Neutrophil (primary cell): ENCODE data around the gene INCA1.

ENCODE experiments used
- H3K27ac ChIP-seq: fragments of 200-600 bp; sonication (generic); 2 replicates; pipeline ENCODE4 v1.5.1; 2016; ENCODE audit warnings: mild to moderate bottlenecking, moderate library complexity
- H3K27me3 ChIP-seq: fragments of 200-600 bp; sonication (generic); 2 replicates; pipeline ENCODE4 v1.6.0; 2016; ENCODE audit warnings: mild to moderate bottlenecking
- H3K36me3 ChIP-seq: fragments of 200-600 bp; sonication (generic); 2 replicates; pipeline ENCODE4 v1.5.1; 2017
- H3K4me1 ChIP-seq, 2 experiments: fragments of 200-600 bp in 1 of 2; sonication (generic) in 1 of 2; 1 replicate in 1 of 2; 2 replicates in 1 of 2; pipeline versions ENCODE4 v1.5.1 to v1.6.1; 2013 to 2016; ENCODE audit warnings: low read depth in 1 of 2, low read length in 1 of 2, mild to moderate bottlenecking in 1 of 2, moderate library complexity in 1 of 2; ENCODE audit not compliant: control insufficient read depth in 1 of 2, insufficient read depth in 1 of 2
- H3K4me3 ChIP-seq, 2 experiments: fragments of 200-600 bp in 1 of 2; sonication (generic) in 1 of 2; 1 replicate in 1 of 2; 2 replicates in 1 of 2; pipeline ENCODE4 v1.5.1; 2013 to 2016; ENCODE audit warnings: low read depth in 1 of 2, low read length in 1 of 2, mild to moderate bottlenecking in 1 of 2, moderate library complexity in 1 of 2
- H3K9me3 ChIP-seq: fragments of 200-600 bp; sonication (generic); 2 replicates; pipeline ENCODE4 v1.5.1; 2016
- TF ChIP-seq, protein P1 (sequence below): fragments of 200-600 bp; sonication (generic); IDR thresholded peaks from 2 replicates; pipeline ENCODE4 v1.5.1; 2016; ENCODE audit warnings: antibody characterized with exemption

INCA1 gene

DNA sequence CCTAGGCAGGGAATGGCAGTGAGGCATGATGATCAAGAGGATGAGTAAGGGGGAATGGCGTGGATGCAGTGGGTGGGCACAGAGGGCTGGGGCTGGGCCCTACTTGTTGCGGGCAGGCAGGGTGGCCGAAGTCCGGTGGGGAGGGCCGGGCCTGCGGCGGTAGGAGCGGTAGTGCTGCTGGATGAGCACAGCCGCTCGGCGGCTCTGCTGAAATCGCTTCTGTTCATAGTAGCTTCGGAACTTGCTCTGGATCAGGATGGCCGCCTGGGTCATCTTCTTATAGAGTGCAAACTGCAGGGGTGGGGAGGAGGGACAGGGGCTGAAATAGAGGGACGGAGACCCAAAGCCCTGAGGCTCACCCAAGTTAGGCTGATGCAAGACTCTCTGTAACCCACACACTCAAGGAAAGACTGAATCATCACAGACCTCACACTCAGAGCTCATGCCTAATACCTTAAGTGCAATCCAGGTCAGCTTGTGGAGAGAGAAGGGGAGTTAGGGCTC is 28.2 kb downstream of the INCA1 start:
- Histone ChIP-seq H3K27ac (peak overlapping the region; percentile 98), H3K4me1 (peaks cover 52 to 53% of the 10 kb centered on the region in 2 experiments), H3K36me3 (peaks cover 55% of the 10 kb centered on the region), H3K4me3 (peak overlapping the region in 1 of 2 experiments; percentile 61), H3K9me3 (no peaks in the 10 kb centered on the region), H3K27me3 (no peaks in the 10 kb centered on the region)
- TF ChIP-seq, protein P1, sequence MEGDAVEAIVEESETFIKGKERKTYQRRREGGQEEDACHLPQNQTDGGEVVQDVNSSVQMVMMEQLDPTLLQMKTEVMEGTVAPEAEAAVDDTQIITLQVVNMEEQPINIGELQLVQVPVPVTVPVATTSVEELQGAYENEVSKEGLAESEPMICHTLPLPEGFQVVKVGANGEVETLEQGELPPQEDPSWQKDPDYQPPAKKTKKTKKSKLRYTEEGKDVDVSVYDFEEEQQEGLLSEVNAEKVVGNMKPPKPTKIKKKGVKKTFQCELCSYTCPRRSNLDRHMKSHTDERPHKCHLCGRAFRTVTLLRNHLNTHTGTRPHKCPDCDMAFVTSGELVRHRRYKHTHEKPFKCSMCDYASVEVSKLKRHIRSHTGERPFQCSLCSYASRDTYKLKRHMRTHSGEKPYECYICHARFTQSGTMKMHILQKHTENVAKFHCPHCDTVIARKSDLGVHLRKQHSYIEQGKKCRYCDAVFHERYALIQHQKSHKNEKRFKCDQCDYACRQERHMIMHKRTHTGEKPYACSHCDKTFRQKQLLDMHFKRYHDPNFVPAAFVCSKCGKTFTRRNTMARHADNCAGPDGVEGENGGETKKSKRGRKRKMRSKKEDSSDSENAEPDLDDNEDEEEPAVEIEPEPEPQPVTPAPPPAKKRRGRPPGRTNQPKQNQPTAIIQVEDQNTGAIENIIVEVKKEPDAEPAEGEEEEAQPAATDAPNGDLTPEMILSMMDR: no peak

GRCh38 chr17:4968486-4969046 is 28.8 kb downstream of the INCA1 start:
- Histone ChIP-seq H3K27me3 (no peaks in the 10 kb centered on the region), H3K4me3 (peak overlapping the region; percentile 61 to 100), H3K4me1 (peaks cover 46 to 47% of the 10 kb centered on the region in 2 experiments), H3K27ac (peak overlapping the region; percentile 98), H3K36me3 (peaks cover 51% of the 10 kb centered on the region), H3K9me3 (no peaks in the 10 kb centered on the region)
- TF ChIP-seq, protein P1: no peak

- peak within 1 kb of the TSS; percentile 61 to 100 for H3K4me3 ChIP-seq
- TF ChIP-seq, protein P1: no peak
- no peaks in the 10 kb centered on the region for H3K27me3 ChIP-seq
- peak within 1 kb of the TSS; percentile 98 for H3K27ac ChIP-seq
- H3K36me3 ChIP-seq: peaks cover 44% of the 10 kb centered on the region
- no peaks in the 10 kb centered on the region for H3K9me3 ChIP-seq
- H3K4me1 ChIP-seq: peaks cover 39 to 40% of the 10 kb centered on the region in 2 experiments
Measured at GRCh38 chr17:4967539-4968485, 29.5 kb downstream of the INCA1 start, which contains the start of gene SPAG7. SPAG7 (minus strand) TSS chr17:4967817; CDS start chr17:4967804, 13 bp downstream.

- TF ChIP-seq, protein P1: no peak
- Histone ChIP-seq H3K9me3 (no peaks in the 10 kb centered on the region), H3K27ac (peak overlapping the region; percentile 98), H3K27me3 (no peaks in the 10 kb centered on the region), H3K36me3 (peaks cover 36% of the 10 kb centered on the region), H3K4me1 (peaks cover 32 to 35% of the 10 kb centered on the region in 2 experiments), H3K4me3 (peak overlapping the region; percentile 61 to 100)
Measured at GRCh38 chr17:4966844-4967538, 30.3 kb downstream of the INCA1 start.

GRCh38 chr17:4965311-4965986 is 31.9 kb downstream of the INCA1 start:
- H3K9me3 ChIP-seq: no peaks in the 10 kb centered on the region
- H3K27ac ChIP-seq: peak overlapping the region; percentile 98
- TF ChIP-seq, protein P1: no peak
- H3K36me3 ChIP-seq: peaks cover 22% of the 10 kb centered on the region
- H3K4me3 ChIP-seq: no peak overlapping the region
- peaks cover 32 to 35% of the 10 kb centered on the region in 2 experiments for H3K4me1 ChIP-seq
- no peaks in the 10 kb centered on the region for H3K27me3 ChIP-seq
